Measurements from ENCODE around the gene NR2C1.
"Not testable (repeated sequence)": the region's sequence is repeated elsewhere in the genome, so short reads cannot be mapped to it uniquely, and the experiment has no call there.

The NR2C1 gene

GRCh38 chr12:95002754-95003153 lies 70.7 kb downstream of the NR2C1 start:
- DNase-seq (ENCODE audit: low read depth) = no peak

GRCh38 chr12:94998326-94998725 lies 75.1 kb downstream of the NR2C1 start:
- DNase-seq (ENCODE audit: low read depth) = no peak

- no peak for DNase-seq (ENCODE audit: low read depth)
Measured at GRCh38 chr12:94997726-94998125, 75.7 kb downstream of the NR2C1 start.

- DNase-seq (ENCODE audit: low read depth) = no peak
Measured at GRCh38 chr12:94997061-94997460, 76.4 kb downstream of the NR2C1 start.

GRCh38 chr12:94994312-94994711 lies 79.1 kb downstream of the NR2C1 start:
- no peak for DNase-seq (ENCODE audit: low read depth)

- DNase-seq (ENCODE audit: low read depth) = not testable (repeated sequence)
Measured at GRCh38 chr12:94993855-94994254, 79.6 kb downstream of the NR2C1 start.

GRCh38 chr12:94990222-94990621 lies 83.2 kb downstream of the NR2C1 start:
- DNase-seq (ENCODE audit: low read depth) = no peak

GRCh38 chr12:94988471-94988870 lies 84.9 kb downstream of the NR2C1 start:
- no peak for DNase-seq (ENCODE audit: low read depth)

- DNase-seq (ENCODE audit: low read depth) = no peak
Measured at GRCh38 chr12:94987801-94988200, 85.6 kb downstream of the NR2C1 start.

- no peak for DNase-seq (ENCODE audit: low read depth)
Measured at GRCh38 chr12:94987076-94987669, 86.2 kb downstream of the NR2C1 start.

GRCh38 chr12:94985099-94985498 lies 88.3 kb downstream of the NR2C1 start:
- DNase-seq (ENCODE audit: low read depth) = not testable (repeated sequence)

- DNase-seq (ENCODE audit: low read depth) = no peak
Measured at GRCh38 chr12:94983321-94983720, 90.1 kb downstream of the NR2C1 start.

- DNase-seq (ENCODE audit: low read depth) = no peak
Measured at GRCh38 chr12:94982456-94982855, 91.0 kb downstream of the NR2C1 start.

- no peak for DNase-seq (ENCODE audit: low read depth)
Measured at GRCh38 chr12:94980577-94980976, 92.8 kb downstream of the NR2C1 start.

- no peak for DNase-seq (ENCODE audit: low read depth)
Measured at GRCh38 chr12:94979941-94980340, 93.5 kb downstream of the NR2C1 start.

- no peak for DNase-seq (ENCODE audit: low read depth)
Measured at GRCh38 chr12:94977766-94978468, 95.5 kb downstream of the NR2C1 start.

- DNase-seq (ENCODE audit: low read depth) = no peak
Measured at GRCh38 chr12:94973221-94973620, 100.2 kb downstream of the NR2C1 start.

- DNase-seq (ENCODE audit: low read depth) = no peak
Measured at GRCh38 chr12:94972795-94973194, 100.6 kb downstream of the NR2C1 start.

GRCh38 chr12:94971923-94972322 lies 101.5 kb downstream of the NR2C1 start:
- no peak for DNase-seq (ENCODE audit: low read depth)

GRCh38 chr12:94970560-94970959 lies 102.9 kb downstream of the NR2C1 start:
- DNase-seq (ENCODE audit: low read depth) = no peak
